ENCODE measurements around the gene EFL1. TPM values are rescaled to one million over a fixed set of nuclear protein-coding genes. Genes with fewer than 3 reads are reported as not detected.

EFL1 gene
- total and polyA plus RNA-seq, 10 of the 15 experiments (the other 5 are each of a cell fraction or from before 2014, with no cell fraction given), result 6.2 to 42.3 (median 24.7) TPM

- no peak overlapping the region for H3K27ac ChIP-seq (ENCODE audit: control insufficient read depth, insufficient read depth)
- H2AFZ ChIP-seq (ENCODE audit: control insufficient read depth, low read depth, low read length), result no peak overlapping the region
- ATAC-seq, result no peak
- no peaks in the 10 kb centered on the region for H3K36me3 ChIP-seq (ENCODE audit: control insufficient read depth in 2 of 2, insufficient read depth in 2 of 2, low read length in 1 of 2)
- H3K27me3 ChIP-seq (replicated peaks in 1 of 2; ENCODE audit: control insufficient read depth in 2 of 2, insufficient read depth in 2 of 2, low read length in 1 of 2), result no peaks in the 10 kb centered on the region
- in situ Hi-C loops (cut with MboI) (no loop called here), intact Hi-C loops (cut with micrococcal nuclease; ENCODE audit: unreplicated experiment) (no loop called here)
- no peak for TF ChIP-seq CBX3 (IDR thresholded peaks at IDR 0.05; ENCODE audit: borderline replicate concordance, low read depth)
- TF ChIP-seq NR2C1 (IDR thresholded peaks at IDR 0.05), result no peak
- no peak for TF ChIP-seq CHD2 (IDR thresholded peaks at IDR 0.05; ENCODE audit: borderline replicate concordance, low read depth, low read length)
- TF ChIP-seq CREM (IDR thresholded peaks at IDR 0.05; ENCODE audit: low read depth), result no peak
- TF ChIP-seq POLR2AphosphoS2 (IDR thresholded peaks at IDR 0.05; ENCODE audit: low read depth, low read length), result no peak
- TF ChIP-seq RAD51 (IDR thresholded peaks at IDR 0.05), result no peak
- TF ChIP-seq HDGF (IDR thresholded peaks at IDR 0.05), result no peak
- no peak for TF ChIP-seq ZNF217 (IDR thresholded peaks at IDR 0.05)
- TF ChIP-seq CEBPB (IDR thresholded peaks at IDR 0.05; ENCODE audit: borderline replicate concordance in 1 of 2, low read depth in 2 of 2, low read length in 2 of 2), result no peak
- no peak for TF ChIP-seq PAX8 (IDR thresholded peaks at IDR 0.05)
- no peak for TF ChIP-seq SP1 (IDR thresholded peaks at IDR 0.05; ENCODE audit: low read depth, low read length)
- TF ChIP-seq MTA3 (IDR thresholded peaks at IDR 0.05; ENCODE audit: borderline replicate concordance, low read length), result no peak
- TF ChIP-seq ZNF24 (IDR thresholded peaks at IDR 0.05), result no peak
- no peak for TF ChIP-seq LARP7 (IDR thresholded peaks at IDR 0.05)
- H3K4me2 ChIP-seq (ENCODE audit: control insufficient read depth, insufficient read depth), result no peak overlapping the region
- POLR2A ChIA-PET, result interaction anchor here (0.7 kb wide), 1 partner anchor 16 kb away, joined by 4 read pairs; no protein-coding TSS in a partner anchor
- FAIRE-seq, result no peak
- H3K79me2 ChIP-seq (ENCODE audit: control insufficient read depth, insufficient read depth, low read length), result no peaks in the 10 kb centered on the region
- H3K9ac ChIP-seq (ENCODE audit: control insufficient read depth, insufficient read depth, low read length), result no peak overlapping the region
- no peaks in the 10 kb centered on the region; the same call in 1 of the 2 replicates for H3K4me1 ChIP-seq (ENCODE audit: control insufficient read depth, insufficient read depth, low read length)
- H3K4me3 ChIP-seq, result no peak overlapping the region
- RAD21 ChIA-PET (ENCODE audit: unreplicated experiment), result no interaction called here
- SMC1A ChIA-PET (ENCODE audit: uncharacterized antibody, unreplicated experiment), result interaction anchor here (1.1 to 1.9 kb wide), 3 partner anchors 15 to 41 kb away, joined by 3 to 5 read pairs (median 3); no protein-coding TSS in a partner anchor
- H4K20me1 ChIP-seq (ENCODE audit: control insufficient read depth, insufficient read depth), result no peaks in the 10 kb centered on the region
- DNase-seq (ENCODE audit: low read depth, low spot score), result no peak
- CTCF ChIA-PET, result interaction anchor here (0.6 to 1.5 kb wide), 6 partner anchors 15 to 908 kb away, joined by 3 to 6 read pairs (median 4); no protein-coding TSS in a partner anchor
- BruUV-seq (replicated peaks), result no TSS peak
- no peaks in the 10 kb centered on the region for H3K9me3 ChIP-seq (replicated peaks; ENCODE audit: control insufficient read depth, insufficient read depth, low read length)
- WGBS (ENCODE audit: insufficient coverage, insufficient replicate concordance, low lambda C conversion rate, missing lambda C conversion rate), result 97% methylated on average over 2 of the region's 2 CpGs
These were observed 81.2 kb downstream of the EFL1 start for GRCh38 chr15:82181371-82181770.

Data from GM12878 (cell line).